Measurements from ENCODE around the gene FAM241A.
"Not testable (repeated sequence)": the region's sequence is repeated elsewhere in the genome, so short reads cannot be mapped to it uniquely, and the experiment has no call there.

Gene FAM241A

GRCh38 chr4:112175840-112176239 is 30.6 kb downstream of the FAM241A start:
- no peak for DNase-seq

GRCh38 chr4:112176596-112176995 is 31.3 kb downstream of the FAM241A start:
- DNase-seq: no peak

- not testable (repeated sequence) for DNase-seq
These were observed 33.5 kb downstream of the FAM241A start for GRCh38 chr4:112178741-112179140.

- DNase-seq: no peak
These were observed 36.2 kb downstream of the FAM241A start for GRCh38 chr4:112181358-112182000.

- DNase-seq: no peak
These were observed 37.4 kb downstream of the FAM241A start for GRCh38 chr4:112182604-112183003.

- no peak for DNase-seq
These were observed 38.0 kb downstream of the FAM241A start for GRCh38 chr4:112183252-112183651.

GRCh38 chr4:112184438-112184837 is 39.2 kb downstream of the FAM241A start:
- no peak for DNase-seq

GRCh38 chr4:112185334-112185733 is 40.1 kb downstream of the FAM241A start:
- no peak for DNase-seq

GRCh38 chr4:112185740-112186670 is 40.8 kb downstream of the FAM241A start:
- DNase-seq: no peak

GRCh38 chr4:112189754-112190153 is 44.5 kb downstream of the FAM241A start:
- no peak for DNase-seq

- DNase-seq: no peak
These were observed 45.4 kb downstream of the FAM241A start for GRCh38 chr4:112190684-112191083.

GRCh38 chr4:112196461-112196860 is 51.2 kb downstream of the FAM241A start:
- no peak for DNase-seq

GRCh38 chr4:112199041-112199440 is 53.8 kb downstream of the FAM241A start:
- DNase-seq: no peak

GRCh38 chr4:112201915-112202505 is 56.8 kb downstream of the FAM241A start:
- DNase-seq: no peak

- DNase-seq: no peak
These were observed 58.3 kb downstream of the FAM241A start for GRCh38 chr4:112203593-112203992.

- DNase-seq: no peak
These were observed 61.2 kb downstream of the FAM241A start for GRCh38 chr4:112206431-112206830.

- DNase-seq: not testable (repeated sequence)
These were observed 63.2 kb downstream of the FAM241A start for GRCh38 chr4:112208137-112209095.

GRCh38 chr4:112210777-112211176 is 65.5 kb downstream of the FAM241A start:
- no peak for DNase-seq

- no peak for DNase-seq
These were observed 67.8 kb downstream of the FAM241A start for GRCh38 chr4:112213091-112213490.

- no peak for DNase-seq
These were observed 68.6 kb downstream of the FAM241A start for GRCh38 chr4:112213856-112214255.

- DNase-seq: no peak
These were observed 69.4 kb downstream of the FAM241A start for GRCh38 chr4:112214390-112215264.

Measured in NCI-H187 (cell line).